LNCaP clone FGC (cell line): ENCODE measurements around the gene ABCC5.

Experiments used
- DNase-seq: peaks from one replicate; pipeline ENCODE4 v3.0.0-alpha.2; 2011; ENCODE audit warnings: low read depth
- H3K4me3 ChIP-seq: 2 replicates; pipeline ENCODE4 v1.5.1; 2011; ENCODE audit warnings: mild to moderate bottlenecking, low read depth, low read length, control low read depth
- TF ChIP-seq, protein P1 (sequence below): IDR thresholded peaks from 2 replicates; pipeline ENCODE4 v1.5.1; 2012; ENCODE audit warnings: mild to moderate bottlenecking; ENCODE audit not compliant: control insufficient read depth, insufficient read depth; ENCODE audit errors: extremely low read depth

The ABCC5 gene

GRCh38 chr3:183987000-183987600 is 30.6 kb downstream of the ABCC5 start:
- TF ChIP-seq, protein P1, sequence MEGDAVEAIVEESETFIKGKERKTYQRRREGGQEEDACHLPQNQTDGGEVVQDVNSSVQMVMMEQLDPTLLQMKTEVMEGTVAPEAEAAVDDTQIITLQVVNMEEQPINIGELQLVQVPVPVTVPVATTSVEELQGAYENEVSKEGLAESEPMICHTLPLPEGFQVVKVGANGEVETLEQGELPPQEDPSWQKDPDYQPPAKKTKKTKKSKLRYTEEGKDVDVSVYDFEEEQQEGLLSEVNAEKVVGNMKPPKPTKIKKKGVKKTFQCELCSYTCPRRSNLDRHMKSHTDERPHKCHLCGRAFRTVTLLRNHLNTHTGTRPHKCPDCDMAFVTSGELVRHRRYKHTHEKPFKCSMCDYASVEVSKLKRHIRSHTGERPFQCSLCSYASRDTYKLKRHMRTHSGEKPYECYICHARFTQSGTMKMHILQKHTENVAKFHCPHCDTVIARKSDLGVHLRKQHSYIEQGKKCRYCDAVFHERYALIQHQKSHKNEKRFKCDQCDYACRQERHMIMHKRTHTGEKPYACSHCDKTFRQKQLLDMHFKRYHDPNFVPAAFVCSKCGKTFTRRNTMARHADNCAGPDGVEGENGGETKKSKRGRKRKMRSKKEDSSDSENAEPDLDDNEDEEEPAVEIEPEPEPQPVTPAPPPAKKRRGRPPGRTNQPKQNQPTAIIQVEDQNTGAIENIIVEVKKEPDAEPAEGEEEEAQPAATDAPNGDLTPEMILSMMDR: no peak
- DNase-seq: no peak
- H3K4me3 ChIP-seq: no peak overlapping the region

DNA sequence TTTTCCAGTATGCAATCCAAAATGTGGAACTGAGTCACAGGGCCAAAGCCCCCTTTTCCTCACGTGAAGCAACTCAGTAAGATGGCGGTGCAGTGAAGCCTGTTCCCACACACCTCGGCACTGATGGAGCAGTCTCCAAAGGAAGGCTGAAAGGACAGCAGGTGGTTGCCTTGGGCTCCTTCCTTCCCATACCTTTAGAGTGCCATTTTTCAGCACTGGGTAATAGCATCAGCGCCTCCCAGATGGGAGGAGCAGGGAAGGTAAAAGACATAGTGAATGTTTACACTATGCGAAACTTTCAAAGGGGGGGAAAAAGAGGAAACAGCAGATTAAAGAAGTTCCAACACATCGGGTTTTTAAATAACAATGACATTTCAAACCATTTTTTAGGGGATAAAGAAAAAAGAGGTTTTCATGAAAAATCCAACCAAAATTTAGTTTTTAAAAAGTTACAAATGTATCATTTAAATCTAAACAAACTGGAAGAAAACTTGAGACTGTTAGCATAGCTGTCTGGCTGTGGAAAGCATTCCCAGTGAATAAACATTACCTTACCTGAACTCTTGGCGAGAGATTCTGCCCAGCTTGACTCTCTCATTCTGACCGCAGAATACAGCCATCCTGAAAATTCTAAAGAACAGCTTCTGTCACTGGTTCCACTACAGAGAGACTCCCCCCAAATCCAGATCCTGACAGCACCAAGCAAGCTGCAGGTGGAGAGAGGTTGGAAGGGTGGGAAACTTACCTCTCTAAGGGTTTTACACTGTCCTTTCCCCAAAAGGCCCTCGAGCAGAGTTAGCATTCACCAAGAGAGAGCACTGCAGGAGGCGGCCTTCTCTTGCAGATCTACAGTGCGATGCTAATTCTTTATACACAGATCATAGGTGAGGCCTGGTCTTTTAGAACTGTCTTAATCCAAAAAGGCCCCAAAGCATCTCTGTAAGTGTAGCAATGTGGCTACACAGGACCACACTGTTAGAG is 32.6 kb downstream of the ABCC5 start:
- TF ChIP-seq, protein P1: 0 out of 2 replicates have a peak, but pooled peaks have one; percentile 1
- peak; percentile 84 for DNase-seq
- H3K4me3 ChIP-seq: peak overlapping the region; percentile 22

DNA sequence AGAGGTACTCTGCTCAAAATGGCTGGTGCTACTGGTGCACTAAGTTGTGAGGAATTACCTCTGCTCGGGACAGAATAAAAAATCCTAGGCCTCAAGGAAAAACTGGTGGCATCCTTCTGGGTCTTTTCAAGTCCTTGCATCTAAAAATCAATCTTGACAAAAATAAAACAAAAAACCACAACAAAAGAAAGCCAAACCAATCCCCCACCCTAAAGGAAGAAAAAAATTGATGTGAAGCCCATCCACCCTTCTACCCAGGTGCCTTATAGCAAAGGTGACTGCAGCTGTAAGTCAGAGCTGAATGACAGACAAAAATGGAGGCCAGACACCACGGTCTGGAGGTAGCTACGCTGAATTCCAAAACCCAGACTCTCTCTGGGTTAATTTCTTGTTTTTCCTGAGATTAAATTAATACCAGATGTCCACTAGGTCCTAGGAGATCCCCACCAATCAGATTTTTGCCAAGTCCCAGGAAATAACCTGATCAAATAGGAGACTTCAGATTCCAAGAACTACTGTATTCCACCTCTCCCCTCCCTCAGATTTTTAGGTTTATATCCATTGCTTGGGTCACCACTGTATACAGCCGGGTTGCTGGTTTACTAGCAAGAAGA is 33.5 kb downstream of the ABCC5 start:
- H3K4me3 ChIP-seq: peak overlapping the region; percentile 1; the same call in 1 of the 2 replicates
- TF ChIP-seq, protein P1: no peak
- no peak for DNase-seq

GRCh38 chr3:183981990-183982644 is 35.6 kb downstream of the ABCC5 start:
- DNase-seq: no peak
- TF ChIP-seq, protein P1: no peak
- H3K4me3 ChIP-seq: no peak overlapping the region

DNA sequence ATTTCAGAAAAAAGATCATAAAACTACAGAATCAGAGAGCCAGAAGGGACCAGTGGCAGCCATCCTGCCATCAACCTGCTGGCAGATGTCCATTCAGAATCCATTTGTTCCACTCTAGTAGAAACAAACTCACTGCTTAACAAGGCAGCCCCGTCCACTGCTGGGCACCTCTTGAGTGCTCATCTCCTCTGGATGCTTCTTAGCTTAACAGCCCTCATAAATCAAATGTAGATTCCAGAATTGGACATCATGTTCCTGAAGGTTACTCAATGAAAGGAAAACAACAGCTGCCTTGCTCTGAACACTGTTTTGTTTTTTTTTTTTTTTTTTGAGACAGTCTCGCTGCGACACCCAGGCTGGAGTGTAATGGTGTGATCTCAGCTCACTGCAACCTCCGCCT is 37.3 kb downstream of the ABCC5 start:
- DNase-seq: no peak
- no peak overlapping the region for H3K4me3 ChIP-seq
- TF ChIP-seq, protein P1: no peak

GRCh38 chr3:183975981-183976662 is 41.6 kb downstream of the ABCC5 start:
- no peak overlapping the region for H3K4me3 ChIP-seq
- DNase-seq: no peak
- TF ChIP-seq, protein P1: no peak
